ENCODE measurements around the gene PSMC3. TPM values are rescaled to one million over a fixed set of nuclear protein-coding genes. Genes with fewer than 3 reads are reported as not detected.

The PSMC3 gene
- total RNA-seq (2022; extraction: Qiagen RNA extraction; ENCODE audit: low read depth): 186 to 247 TPM (median 201 TPM) in 5 replicates

GRCh38 chr11:47426062-47426956, at the start of gene PSMC3:
TSS of gene PSMC3 (minus strand) at chr11:47426439. CDS start at chr11:47426279, 160 bp downstream.

GRCh38 chr11:47448566-47449427, 22.6 kb upstream of the PSMC3 start, which contains the start of gene RAPSN:
TSS of gene RAPSN (minus strand) at chr11:47449136. CDS start at chr11:47448964, 172 bp downstream.

GRCh38 chr11:47407746-47408590, 18.3 kb downstream of the PSMC3 start, which contains the start of gene SLC39A13:
TSS of gene SLC39A13 (plus strand) at chr11:47408590. CDS start at chr11:47410095, 1,505 bp downstream.

GRCh38 chr11:47378010-47378835, 48.0 kb downstream of the PSMC3 start, which contains the start of gene SPI1:
TSS of gene SPI1 (minus strand) at chr11:47378547. CDS start at chr11:47378353, 194 bp downstream.

Other genes starting within 250 kb of the PSMC3 start
- gene ARFGAP2, start 249.6 kb downstream of the PSMC3 start, total RNA-seq (2022; extraction: Qiagen RNA extraction; ENCODE audit: low read depth): 26.0 to 40.5 TPM (median 32.5 TPM) in 5 replicates
- gene PACSIN3, start 240.0 kb downstream of the PSMC3 start, total RNA-seq (2022; extraction: Qiagen RNA extraction; ENCODE audit: low read depth): 22.2 to 35.1 TPM (median 32.1 TPM) in 5 replicates
- 78.1 to 95.2 TPM (median 88.8 TPM) in 5 replicates for gene DDB2, start 211.5 kb downstream of the PSMC3 start, total RNA-seq (2022; extraction: Qiagen RNA extraction; ENCODE audit: low read depth)
- gene ACP2, start 177.6 kb downstream of the PSMC3 start, total RNA-seq (2022; extraction: Qiagen RNA extraction; ENCODE audit: low read depth): 20.6 to 24.7 TPM (median 21.7 TPM) in 5 replicates
- 7.6 to 15.6 TPM (median 11.9 TPM) in 5 replicates for gene NR1H3, start 168.4 kb downstream of the PSMC3 start, total RNA-seq (2022; extraction: Qiagen RNA extraction; ENCODE audit: low read depth)
- gene MADD, start 156.3 kb downstream of the PSMC3 start, total RNA-seq (2022; extraction: Qiagen RNA extraction; ENCODE audit: low read depth): 21.1 to 23.7 TPM (median 23.0 TPM) in 5 replicates
- gene MYBPC3, start 73.7 kb downstream of the PSMC3 start, total RNA-seq (2022; extraction: Qiagen RNA extraction; ENCODE audit: low read depth): 0.06 to 0.09 TPM (median 0.07 TPM) in 5 replicates
- 0.32 TPM in 1 of 5 replicates, not detected in the others for gene SPI1, start 47.9 kb downstream of the PSMC3 start, total RNA-seq (2022; extraction: Qiagen RNA extraction; ENCODE audit: low read depth)
- 25.8 to 59.6 TPM (median 49.6 TPM) in 5 replicates for gene SLC39A13, start 17.8 kb downstream of the PSMC3 start, total RNA-seq (2022; extraction: Qiagen RNA extraction; ENCODE audit: low read depth)
- 0.46 TPM in 1 of 5 replicates, not detected in the others for gene RAPSN, start 22.7 kb upstream of the PSMC3 start, total RNA-seq (2022; extraction: Qiagen RNA extraction; ENCODE audit: low read depth)
- gene CELF1, start 126.7 kb upstream of the PSMC3 start, total RNA-seq (2022; extraction: Qiagen RNA extraction; ENCODE audit: low read depth): 38.6 to 58.5 TPM (median 45.5 TPM) in 5 replicates
- 56.7 to 76.1 TPM (median 72.6 TPM) in 5 replicates for gene PTPMT1, start 139.2 kb upstream of the PSMC3 start, total RNA-seq (2022; extraction: Qiagen RNA extraction; ENCODE audit: low read depth)
- 17.8 to 21.2 TPM (median 19.9 TPM) in 5 replicates for gene KBTBD4, start 152.5 kb upstream of the PSMC3 start, total RNA-seq (2022; extraction: Qiagen RNA extraction; ENCODE audit: low read depth)
- gene NDUFS3, start 152.6 kb upstream of the PSMC3 start, total RNA-seq (2022; extraction: Qiagen RNA extraction; ENCODE audit: low read depth): 106 to 151 TPM (median 125 TPM) in 5 replicates
- gene FAM180B, start 160.2 kb upstream of the PSMC3 start, total RNA-seq (2022; extraction: Qiagen RNA extraction; ENCODE audit: low read depth): 0.33 TPM in 1 of 5 replicates, not detected in the others
- gene C1QTNF4, start 168.0 kb upstream of the PSMC3 start, total RNA-seq (2022; extraction: Qiagen RNA extraction; ENCODE audit: low read depth): 0.23 TPM in 1 of 5 replicates, not detected in the others
- 118 to 149 TPM (median 137 TPM) in 5 replicates for gene MTCH2, start 216.1 kb upstream of the PSMC3 start, total RNA-seq (2022; extraction: Qiagen RNA extraction; ENCODE audit: low read depth)

Data from A549 treated with ZK216348 at 1 μM for 4 hours (cell line).